ENCODE measurements around the gene ZNF276.

The ZNF276 gene

GRCh38 chr16:89705006-89705405 lies 16.3 kb upstream of the ZNF276 start:
- no CpG with 5 or more reads among the region's 15 CpGs for WGBS (ENCODE audit: insufficient coverage, insufficient read length)
- Histone ChIP-seq H3K4me3 (ENCODE audit: low read length) (no peak overlapping the region), H3K4me1 (ENCODE audit: control insufficient read depth, insufficient read depth, low read length) (peaks cover 17% of the 10 kb centered on the region), H3K27me3 (ENCODE audit: control insufficient read depth, insufficient read depth, low read length) (no peaks in the 10 kb centered on the region), H3K9me3 (ENCODE audit: control insufficient read depth, insufficient read depth, low read length) (no peaks in the 10 kb centered on the region), H3K27ac (ENCODE audit: low read length) (no peak overlapping the region), H3K36me3 (ENCODE audit: control insufficient read depth, insufficient read depth, low read length) (no peaks in the 10 kb centered on the region)
- DNase-seq (ENCODE audit: low read depth, low spot score): no peak

DNA sequence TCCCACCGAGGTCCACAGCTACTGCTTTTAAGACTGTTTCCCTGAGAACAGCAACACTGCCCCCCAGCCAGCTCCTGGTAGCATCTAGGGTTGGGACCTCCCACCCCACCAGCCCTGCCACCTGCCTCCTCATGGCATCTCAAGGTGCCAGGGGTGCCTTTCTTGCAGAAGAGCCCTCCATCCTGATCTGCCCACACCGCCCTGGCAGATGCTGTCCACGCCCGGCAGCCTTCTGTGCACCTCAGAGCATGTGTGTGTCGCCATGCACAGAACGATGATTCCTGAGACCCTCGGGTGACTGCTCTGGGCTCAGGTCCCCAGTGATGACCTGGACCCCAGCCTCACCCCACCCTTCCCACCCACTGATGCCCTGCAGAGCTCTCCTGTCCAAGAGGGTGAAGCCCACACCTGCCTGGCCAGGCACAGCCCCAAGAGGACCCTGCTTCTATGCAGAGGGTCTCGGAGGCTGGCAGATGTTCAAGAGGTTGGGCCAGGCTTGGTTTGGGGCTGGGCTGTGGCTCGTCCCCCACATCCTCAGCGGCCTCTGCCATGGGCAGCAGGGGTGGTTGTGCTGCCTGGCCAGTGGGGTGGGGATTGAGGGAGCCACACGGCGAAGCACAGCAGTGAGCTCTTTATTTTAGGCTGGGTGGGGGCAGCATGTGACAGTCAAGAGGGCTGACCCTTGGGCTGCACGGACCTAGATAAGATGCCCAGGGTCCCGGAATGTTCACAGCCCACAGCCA lies 14.6 kb upstream of the ZNF276 start:
- no peaks in the 10 kb centered on the region for H3K27me3 ChIP-seq (ENCODE audit: control insufficient read depth, insufficient read depth, low read length)
- no peaks in the 10 kb centered on the region; the same call in 1 of the 2 replicates for H3K36me3 ChIP-seq (ENCODE audit: control insufficient read depth, insufficient read depth, low read length)
- no peak overlapping the region for H3K4me3 ChIP-seq (ENCODE audit: low read length)
- H3K9me3 ChIP-seq (ENCODE audit: control insufficient read depth, insufficient read depth, low read length): no peaks in the 10 kb centered on the region
- no peak overlapping the region for H3K27ac ChIP-seq (ENCODE audit: low read length)
- peaks cover 13% of the 10 kb centered on the region for H3K4me1 ChIP-seq (ENCODE audit: control insufficient read depth, insufficient read depth, low read length)
- WGBS (ENCODE audit: insufficient coverage, insufficient read length): no CpG with 5 or more reads among the region's 14 CpGs
- DNase-seq (ENCODE audit: low read depth, low spot score): no peak

GRCh38 chr16:89707695-89708094 lies 13.6 kb upstream of the ZNF276 start:
- Histone ChIP-seq H3K4me1 (ENCODE audit: control insufficient read depth, insufficient read depth, low read length) (peaks cover 13% of the 10 kb centered on the region), H3K27me3 (ENCODE audit: control insufficient read depth, insufficient read depth, low read length) (no peaks in the 10 kb centered on the region), H3K36me3 (ENCODE audit: control insufficient read depth, insufficient read depth, low read length) (no peaks in the 10 kb centered on the region; the same call in 1 of the 2 replicates), H3K27ac (ENCODE audit: low read length) (no peak overlapping the region), H3K9me3 (ENCODE audit: control insufficient read depth, insufficient read depth, low read length) (no peaks in the 10 kb centered on the region), H3K4me3 (ENCODE audit: low read length) (no peak overlapping the region)
- no CpG with 5 or more reads among the region's 9 CpGs for WGBS (ENCODE audit: insufficient coverage, insufficient read length)
- DNase-seq (ENCODE audit: low read depth, low spot score): no peak

GRCh38 chr16:89708481-89708931 lies 12.8 kb upstream of the ZNF276 start:
- H3K36me3 ChIP-seq (ENCODE audit: control insufficient read depth, insufficient read depth, low read length): no peaks in the 10 kb centered on the region; the same call in 1 of the 2 replicates
- peaks cover 13% of the 10 kb centered on the region for H3K4me1 ChIP-seq (ENCODE audit: control insufficient read depth, insufficient read depth, low read length)
- H3K27me3 ChIP-seq (ENCODE audit: control insufficient read depth, insufficient read depth, low read length): no peaks in the 10 kb centered on the region
- WGBS (ENCODE audit: insufficient coverage, insufficient read length): no CpG with 5 or more reads among the region's 19 CpGs
- DNase-seq (ENCODE audit: low read depth, low spot score): no peak
- H3K9me3 ChIP-seq (ENCODE audit: control insufficient read depth, insufficient read depth, low read length): no peaks in the 10 kb centered on the region
- no peak overlapping the region for H3K27ac ChIP-seq (ENCODE audit: low read length)
- H3K4me3 ChIP-seq (ENCODE audit: low read length): no peak overlapping the region

DNA sequence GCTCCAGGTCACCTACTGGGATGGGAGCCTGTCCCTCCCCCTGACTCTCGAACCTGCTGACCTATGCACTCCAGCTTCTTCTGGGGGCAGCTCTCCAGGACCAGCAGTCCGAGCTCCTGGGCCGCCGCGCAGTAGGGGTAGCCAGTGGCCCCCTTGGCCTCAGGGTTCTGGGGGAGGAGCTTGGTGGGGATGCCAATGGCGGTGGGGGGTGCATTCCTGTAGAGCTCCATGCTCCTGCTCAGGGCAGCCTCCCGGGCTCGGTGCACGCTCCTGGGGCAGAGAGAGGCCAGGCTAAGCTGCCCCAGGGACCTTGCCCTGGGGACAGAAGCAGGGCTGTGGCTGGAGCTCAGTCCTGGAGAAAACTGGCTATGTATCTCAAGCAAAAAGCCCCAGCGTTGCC lies 12.2 kb upstream of the ZNF276 start:
- no CpG with 5 or more reads among the region's 10 CpGs for WGBS (ENCODE audit: insufficient coverage, insufficient read length)
- Histone ChIP-seq H3K4me1 (ENCODE audit: control insufficient read depth, insufficient read depth, low read length) (peaks cover 13% of the 10 kb centered on the region), H3K36me3 (ENCODE audit: control insufficient read depth, insufficient read depth, low read length) (no peaks in the 10 kb centered on the region; the same call in 1 of the 2 replicates), H3K27me3 (ENCODE audit: control insufficient read depth, insufficient read depth, low read length) (no peaks in the 10 kb centered on the region), H3K9me3 (ENCODE audit: control insufficient read depth, insufficient read depth, low read length) (no peaks in the 10 kb centered on the region), H3K4me3 (ENCODE audit: low read length) (no peak overlapping the region), H3K27ac (ENCODE audit: low read length) (no peak overlapping the region)
- no peak for DNase-seq (ENCODE audit: low read depth, low spot score)

GRCh38 chr16:89709716-89710432 lies 11.5 kb upstream of the ZNF276 start:
- no peak overlapping the region for H3K4me3 ChIP-seq (ENCODE audit: low read length)
- DNase-seq (ENCODE audit: low read depth, low spot score): no peak
- no peak overlapping the region for H3K27ac ChIP-seq (ENCODE audit: low read length)
- H3K27me3 ChIP-seq (ENCODE audit: control insufficient read depth, insufficient read depth, low read length): no peaks in the 10 kb centered on the region
- no CpG with 5 or more reads among the region's 19 CpGs for WGBS (ENCODE audit: insufficient coverage, insufficient read length)
- H3K4me1 ChIP-seq (ENCODE audit: control insufficient read depth, insufficient read depth, low read length): peaks cover 13% of the 10 kb centered on the region
- H3K9me3 ChIP-seq (ENCODE audit: control insufficient read depth, insufficient read depth, low read length): no peaks in the 10 kb centered on the region
- no peaks in the 10 kb centered on the region; the same call in 1 of the 2 replicates for H3K36me3 ChIP-seq (ENCODE audit: control insufficient read depth, insufficient read depth, low read length)

DNA sequence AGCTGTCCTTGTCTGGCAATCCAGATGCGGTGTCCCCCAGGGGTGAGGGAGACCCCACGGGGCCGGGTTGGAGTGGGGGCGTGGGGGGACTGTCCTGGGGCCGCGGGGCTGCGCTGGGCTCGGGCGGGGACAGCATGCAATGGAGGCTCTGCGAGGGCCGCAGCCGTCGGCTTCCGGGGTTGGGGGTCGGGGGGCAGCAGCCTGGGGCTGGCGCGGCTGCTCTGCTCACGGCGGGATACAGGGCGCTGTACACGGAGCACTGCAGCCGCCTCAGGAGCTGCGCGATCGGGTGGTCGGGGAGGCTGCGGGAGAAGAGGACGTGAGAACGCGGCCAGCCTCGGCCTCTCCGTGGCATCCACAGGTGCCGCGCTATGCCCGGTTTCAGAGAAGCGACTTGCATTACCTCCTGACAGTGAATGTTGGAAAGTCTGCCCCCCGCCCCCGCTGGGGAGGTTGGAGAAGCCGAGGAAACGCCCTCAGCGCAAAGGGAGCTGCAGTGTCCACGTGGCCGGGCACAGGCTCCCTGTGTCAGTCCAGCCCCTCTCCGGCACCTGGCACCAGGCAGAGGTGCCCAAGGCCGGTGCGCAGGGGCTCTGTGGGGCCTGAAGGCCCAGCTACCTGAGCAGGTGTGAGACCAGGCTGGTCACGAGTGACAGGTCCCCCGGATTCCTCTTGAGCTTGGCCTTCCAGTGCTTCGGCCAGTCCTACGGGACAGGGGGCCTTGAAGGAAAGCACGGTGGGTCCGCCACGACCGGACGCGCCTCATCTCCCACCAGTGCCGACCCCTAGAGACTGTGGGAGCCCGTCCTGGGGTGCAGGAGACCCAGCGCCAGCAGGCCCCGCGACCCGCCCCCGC lies 10.4 kb upstream of the ZNF276 start:
- Histone ChIP-seq H3K4me1 (ENCODE audit: control insufficient read depth, insufficient read depth, low read length) (peaks cover 13% of the 10 kb centered on the region), H3K27ac (ENCODE audit: low read length) (no peak overlapping the region), H3K36me3 (ENCODE audit: control insufficient read depth, insufficient read depth, low read length) (no peaks in the 10 kb centered on the region; the same call in 1 of the 2 replicates), H3K9me3 (ENCODE audit: control insufficient read depth, insufficient read depth, low read length) (no peaks in the 10 kb centered on the region), H3K4me3 (ENCODE audit: low read length) (no peak overlapping the region), H3K27me3 (ENCODE audit: control insufficient read depth, insufficient read depth, low read length) (no peaks in the 10 kb centered on the region)
- no peak for DNase-seq (ENCODE audit: low read depth, low spot score)
- WGBS (ENCODE audit: insufficient coverage, insufficient read length): no CpG with 5 or more reads among the region's 63 CpGs

DNA sequence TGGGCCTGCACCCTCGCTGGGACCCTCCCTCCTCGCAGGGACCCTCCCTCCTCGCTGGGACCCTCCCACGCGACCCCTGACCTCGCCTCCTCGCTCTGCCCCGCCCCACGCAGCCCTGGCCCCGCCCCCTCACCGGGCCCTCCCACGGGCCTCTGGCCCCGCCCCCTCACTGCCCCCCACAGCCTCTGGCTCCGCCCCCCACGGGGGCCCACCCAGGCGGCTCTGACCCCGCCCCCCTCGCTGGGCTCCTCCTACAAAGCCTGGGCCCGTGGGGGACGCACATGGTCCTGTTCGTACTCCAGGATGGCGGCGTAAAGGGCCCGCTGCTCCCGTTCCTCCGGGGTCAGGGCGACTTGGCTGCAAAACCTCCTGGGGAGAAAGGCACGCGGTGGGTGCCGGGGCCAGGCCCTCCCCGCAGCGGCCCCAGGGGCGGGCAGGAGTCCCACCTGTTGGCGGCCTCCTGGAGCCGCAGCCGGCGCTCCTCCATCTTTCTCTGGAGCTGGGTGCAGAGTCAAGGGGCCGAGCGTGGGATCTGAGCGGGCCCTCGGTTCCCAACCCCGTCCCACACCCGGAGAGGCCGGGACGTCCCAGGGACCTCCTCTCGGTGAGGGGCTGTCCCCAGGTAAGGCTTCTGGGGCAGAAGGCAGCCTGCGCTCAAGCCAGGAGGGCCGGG lies 9.6 kb upstream of the ZNF276 start:
- no CpG with 5 or more reads among the region's 48 CpGs for WGBS (ENCODE audit: insufficient coverage, insufficient read length)
- DNase-seq (ENCODE audit: low read depth, low spot score): no peak
- no peaks in the 10 kb centered on the region for H3K27me3 ChIP-seq (ENCODE audit: control insufficient read depth, insufficient read depth, low read length)
- H3K27ac ChIP-seq (ENCODE audit: low read length): no peak overlapping the region
- H3K9me3 ChIP-seq (ENCODE audit: control insufficient read depth, insufficient read depth, low read length): no peaks in the 10 kb centered on the region
- no peaks in the 10 kb centered on the region; the same call in 1 of the 2 replicates for H3K36me3 ChIP-seq (ENCODE audit: control insufficient read depth, insufficient read depth, low read length)
- peaks cover 10% of the 10 kb centered on the region for H3K4me1 ChIP-seq (ENCODE audit: control insufficient read depth, insufficient read depth, low read length)
- peak overlapping the region; percentile 88 for H3K4me3 ChIP-seq (ENCODE audit: low read length)

GRCh38 chr16:89712274-89712781 lies 9.0 kb upstream of the ZNF276 start:
- Histone ChIP-seq H3K4me1 (ENCODE audit: control insufficient read depth, insufficient read depth, low read length) (peaks cover 10% of the 10 kb centered on the region), H3K36me3 (ENCODE audit: control insufficient read depth, insufficient read depth, low read length) (no peaks in the 10 kb centered on the region; the same call in 1 of the 2 replicates), H3K4me3 (ENCODE audit: low read length) (peak overlapping the region; percentile 88), H3K9me3 (ENCODE audit: control insufficient read depth, insufficient read depth, low read length) (no peaks in the 10 kb centered on the region), H3K27me3 (ENCODE audit: control insufficient read depth, insufficient read depth, low read length) (no peaks in the 10 kb centered on the region), H3K27ac (ENCODE audit: low read length) (no peak overlapping the region)
- WGBS (ENCODE audit: insufficient coverage, insufficient read length): no CpG with 5 or more reads among the region's 22 CpGs
- no peak for DNase-seq (ENCODE audit: low read depth, low spot score)

Measured in iPS DF 6.9 (cell line).